HUES48 (cell line): Measurements from ENCODE around the gene WNT7B.

Source experiments
- H3K27ac ChIP-seq: one replicate; pipeline ENCODE4 v1.7.0; 2013; ENCODE audit warnings: low read depth, low read length, inconsistent platforms
- H3K27me3 ChIP-seq: 2 replicates; pipeline ENCODE4 v1.6.1; 2013; ENCODE audit warnings: mild to moderate bottlenecking, low read length; ENCODE audit not compliant: control insufficient read depth, insufficient read depth
- H3K36me3 ChIP-seq: 2 replicates; pipeline ENCODE4 v1.6.1; 2013; ENCODE audit warnings: low read length; ENCODE audit not compliant: control insufficient read depth, insufficient read depth
- H3K4me1 ChIP-seq: 2 replicates; pipeline ENCODE4 v1.6.1; 2013; ENCODE audit warnings: mild to moderate bottlenecking, low read length; ENCODE audit not compliant: control insufficient read depth, insufficient read depth
- H3K4me3 ChIP-seq: 2 replicates; pipeline ENCODE4 v1.5.1; 2013; ENCODE audit warnings: mild to moderate bottlenecking, low read depth, low read length
- H3K9ac ChIP-seq: 2 replicates; pipeline ENCODE4 v1.6.1; 2013; ENCODE audit warnings: mild to moderate bottlenecking, low read depth, low read length, moderate library complexity
- H3K9me3 ChIP-seq: 2 replicates; pipeline ENCODE4 v1.6.1; 2013; ENCODE audit warnings: low read length; ENCODE audit not compliant: control insufficient read depth, insufficient read depth

The WNT7B gene

GRCh38 chr22:45884201-45885062, 92.5 kb downstream of the WNT7B start:
- peaks cover 15% of the 10 kb centered on the region; the same call in 1 of the 2 replicates for H3K4me1 ChIP-seq
- H3K9me3 ChIP-seq = no peaks in the 10 kb centered on the region
- no peaks in the 10 kb centered on the region; the same call in 1 of the 2 replicates for H3K27me3 ChIP-seq

GRCh38 chr22:45883811-45884170, 93.2 kb downstream of the WNT7B start:
- Histone ChIP-seq H3K9ac (no peak overlapping the region), H3K4me1 (peaks cover 15% of the 10 kb centered on the region; the same call in 1 of the 2 replicates), H3K4me3 (no peak overlapping the region), H3K9me3 (no peaks in the 10 kb centered on the region), H3K36me3 (no peaks in the 10 kb centered on the region), H3K27me3 (no peaks in the 10 kb centered on the region; the same call in 1 of the 2 replicates), H3K27ac (no peak overlapping the region)

More at GRCh38 chr22:45884201-45885062, 92.5 kb downstream of the WNT7B start:
- Histone ChIP-seq H3K36me3 (no peaks in the 10 kb centered on the region), H3K27ac (no peak overlapping the region), H3K4me3 (no peak overlapping the region), H3K9ac (no peak overlapping the region)

GRCh38 chr22:45882881-45883810, 93.8 kb downstream of the WNT7B start:
- Histone ChIP-seq H3K9me3 (no peaks in the 10 kb centered on the region), H3K4me3 (no peak overlapping the region), H3K9ac (no peak overlapping the region), H3K27ac (no peak overlapping the region), H3K27me3 (no peaks in the 10 kb centered on the region; the same call in 1 of the 2 replicates), H3K4me1 (peaks cover 20% of the 10 kb centered on the region; the same call in 1 of the 2 replicates), H3K36me3 (no peaks in the 10 kb centered on the region)

GRCh38 chr22:45881524-45881875, 95.5 kb downstream of the WNT7B start:
- no peak overlapping the region for H3K27ac ChIP-seq
- H3K4me1 ChIP-seq = peaks cover 20% of the 10 kb centered on the region; the same call in 1 of the 2 replicates
- no peaks in the 10 kb centered on the region for H3K36me3 ChIP-seq
- no peaks in the 10 kb centered on the region for H3K9me3 ChIP-seq
- no peak overlapping the region for H3K4me3 ChIP-seq
- H3K9ac ChIP-seq = no peak overlapping the region
- no peaks in the 10 kb centered on the region; the same call in 1 of the 2 replicates for H3K27me3 ChIP-seq

- Histone ChIP-seq H3K9me3 (no peaks in the 10 kb centered on the region), H3K36me3 (no peaks in the 10 kb centered on the region), H3K27me3 (no peaks in the 10 kb centered on the region; the same call in 1 of the 2 replicates), H3K27ac (no peak overlapping the region), H3K4me1 (peaks cover 20% of the 10 kb centered on the region; the same call in 1 of the 2 replicates), H3K9ac (no peak overlapping the region), H3K4me3 (no peak overlapping the region)
Measured at GRCh38 chr22:45880716-45881523, 96.0 kb downstream of the WNT7B start.

- peaks cover 20% of the 10 kb centered on the region; the same call in 1 of the 2 replicates for H3K4me1 ChIP-seq
- no peaks in the 10 kb centered on the region for H3K36me3 ChIP-seq
- H3K9ac ChIP-seq = no peak overlapping the region
- no peak overlapping the region for H3K27ac ChIP-seq
- H3K27me3 ChIP-seq = no peaks in the 10 kb centered on the region; the same call in 1 of the 2 replicates
- no peaks in the 10 kb centered on the region for H3K9me3 ChIP-seq
- no peak overlapping the region for H3K4me3 ChIP-seq
Measured at GRCh38 chr22:45880091-45880715, 96.8 kb downstream of the WNT7B start.

GRCh38 chr22:45879552-45879949, 97.4 kb downstream of the WNT7B start:
- Histone ChIP-seq H3K27ac (no peak overlapping the region), H3K9ac (no peak overlapping the region), H3K27me3 (no peaks in the 10 kb centered on the region; the same call in 1 of the 2 replicates), H3K4me3 (no peak overlapping the region), H3K9me3 (no peaks in the 10 kb centered on the region), H3K4me1 (peaks cover 20% of the 10 kb centered on the region; the same call in 1 of the 2 replicates), H3K36me3 (no peaks in the 10 kb centered on the region)

- H3K27me3 ChIP-seq = no peaks in the 10 kb centered on the region; the same call in 1 of the 2 replicates
- H3K27ac ChIP-seq = no peak overlapping the region
- no peak overlapping the region for H3K4me3 ChIP-seq
- no peaks in the 10 kb centered on the region for H3K9me3 ChIP-seq
- peaks cover 20% of the 10 kb centered on the region; the same call in 1 of the 2 replicates for H3K4me1 ChIP-seq
- H3K36me3 ChIP-seq = no peaks in the 10 kb centered on the region
- no peak overlapping the region for H3K9ac ChIP-seq
Measured at GRCh38 chr22:45878901-45879551, 97.9 kb downstream of the WNT7B start.

GRCh38 chr22:45878051-45878781, 98.7 kb downstream of the WNT7B start:
- no peak overlapping the region for H3K4me3 ChIP-seq
- peaks cover 20% of the 10 kb centered on the region; the same call in 1 of the 2 replicates for H3K4me1 ChIP-seq
- H3K9me3 ChIP-seq = no peaks in the 10 kb centered on the region
- H3K27me3 ChIP-seq = no peaks in the 10 kb centered on the region; the same call in 1 of the 2 replicates
- no peaks in the 10 kb centered on the region for H3K36me3 ChIP-seq
- H3K27ac ChIP-seq = no peak overlapping the region
- H3K9ac ChIP-seq = no peak overlapping the region
